CD4-positive, alpha-beta T cell (primary cell): ENCODE results near the gene SPOP. TPM values are rescaled to one million over a fixed set of nuclear protein-coding genes. Genes with fewer than 3 reads are reported as not detected.

Experiments
- ATAC-seq: fragments of 200-7000 bp; cut with Tn5 transposase; one replicate; pipeline ENCODE4 v1.10.0; 2022; ENCODE audit warnings: mild to moderate bottlenecking; ENCODE audit not compliant: poor library complexity
- CTCF ChIA-PET: fragments of 350-600 bp; sonication (Branson Sonifier 250); formaldehyde crosslinking; loops from one replicate; lab custom pipeline; 2021; ENCODE audit warnings: antibody characterized with exemption, inconsistent platforms; lab: Charles Lee
- POLR2A ChIA-PET: fragments of 350-600 bp; sonication (Branson Sonifier 250); formaldehyde crosslinking; loops from one replicate; lab custom pipeline; 2021; ENCODE audit warnings: antibody characterized with exemption, inconsistent platforms; lab: Charles Lee
- DNase-seq, 14 experiments: peaks; one replicate each; pipeline ENCODE4 v3.0.0-alpha.2; 2013 to 2020; ENCODE audit warnings: mixed read lengths in 2 of 14
- H3K27ac ChIP-seq, 2 donors: one replicate each; pipeline versions ENCODE4 v1.5.1 to v1.7.0; 2013; ENCODE audit warnings: low read length in 2 of 2, low read depth in 1 of 2, mild to moderate bottlenecking in 1 of 2
- H3K27me3 ChIP-seq, 2 experiments: 1 replicate in 1 of 2; 2 replicates in 1 of 2; pipeline versions ENCODE4 v1.6.1 to v1.7.0; 2013; ENCODE audit warnings: low read length in 2 of 2, control low read depth in 1 of 2, mild to moderate bottlenecking in 1 of 2, moderate library complexity in 1 of 2; ENCODE audit not compliant: insufficient read depth in 2 of 2, control insufficient read depth in 1 of 2
- H3K36me3 ChIP-seq: one replicate; pipeline ENCODE4 v1.6.1; 2013; ENCODE audit warnings: low read length, control low read depth; ENCODE audit not compliant: insufficient read depth
- H3K4me1 ChIP-seq: one replicate; pipeline ENCODE4 v1.6.1; 2013; ENCODE audit warnings: low read length, control low read depth; ENCODE audit not compliant: insufficient read depth
- H3K4me3 ChIP-seq: one replicate; pipeline ENCODE4 v1.5.1; 2013; ENCODE audit warnings: mild to moderate bottlenecking, low read length, moderate library complexity
- H3K9me3 ChIP-seq, 2 experiments: 1 replicate in 1 of 2; 2 replicates in 1 of 2; pipeline versions ENCODE4 v1.6.1 to v1.7.0; 2013; ENCODE audit warnings: low read length in 2 of 2, mild to moderate bottlenecking in 2 of 2, control low read depth in 1 of 2, moderate library complexity in 1 of 2; ENCODE audit not compliant: control insufficient read depth in 1 of 2, insufficient read depth in 1 of 2
- H3K27ac Mint-ChIP-seq: one replicate; pipeline ENCODE4 v1.8.0; 2020; ENCODE audit warnings: mixed read lengths
- H3K27me3 Mint-ChIP-seq: one replicate; pipeline ENCODE4 v1.8.0; 2021; ENCODE audit warnings: mixed read lengths
- H3K36me3 Mint-ChIP-seq: one replicate; pipeline ENCODE4 v1.8.0; 2021; ENCODE audit warnings: low read depth, mixed read lengths
- H3K4me1 Mint-ChIP-seq: one replicate; pipeline ENCODE4 v1.8.0; 2021; ENCODE audit warnings: low read depth, mixed read lengths
- H3K4me3 Mint-ChIP-seq: one replicate; pipeline ENCODE4 v1.8.0; 2020; ENCODE audit warnings: mild to moderate bottlenecking, mixed read lengths
- H3K9me3 Mint-ChIP-seq: one replicate; pipeline ENCODE4 v1.8.0; 2020; ENCODE audit warnings: mixed read lengths
- intact Hi-C, 2 experiments: fragments of 100-400 bp; cut with DNase I in 1 of 2; cut with micrococcal nuclease in 1 of 2; formaldehyde crosslinking; loops; one replicate each; pipeline versions ENCODE4 v1.15.1 to v1.9.0; 2023 to 2025; cut with DNase I, micrococcal nuclease
- total RNA-seq, 174 experiments: library from RNA in 2 of 174; stranded (reverse) in 2 of 174; gene quantifications; one replicate each; pipeline ENCODE4 v1.2.3 and lab custom pipeline; 2021 to 2026
- TF ChIP-seq, protein P1 (sequence below): fragments of 200-600 bp; IDR thresholded peaks from one replicate; pipeline ENCODE4 v1.8.0; 2022; ENCODE audit warnings: antibody characterized with exemption, mild to moderate bottlenecking

The SPOP gene
- total RNA-seq, 2 experiments from 2014 or later, result 38.7 to 41.5 TPM

DNA sequence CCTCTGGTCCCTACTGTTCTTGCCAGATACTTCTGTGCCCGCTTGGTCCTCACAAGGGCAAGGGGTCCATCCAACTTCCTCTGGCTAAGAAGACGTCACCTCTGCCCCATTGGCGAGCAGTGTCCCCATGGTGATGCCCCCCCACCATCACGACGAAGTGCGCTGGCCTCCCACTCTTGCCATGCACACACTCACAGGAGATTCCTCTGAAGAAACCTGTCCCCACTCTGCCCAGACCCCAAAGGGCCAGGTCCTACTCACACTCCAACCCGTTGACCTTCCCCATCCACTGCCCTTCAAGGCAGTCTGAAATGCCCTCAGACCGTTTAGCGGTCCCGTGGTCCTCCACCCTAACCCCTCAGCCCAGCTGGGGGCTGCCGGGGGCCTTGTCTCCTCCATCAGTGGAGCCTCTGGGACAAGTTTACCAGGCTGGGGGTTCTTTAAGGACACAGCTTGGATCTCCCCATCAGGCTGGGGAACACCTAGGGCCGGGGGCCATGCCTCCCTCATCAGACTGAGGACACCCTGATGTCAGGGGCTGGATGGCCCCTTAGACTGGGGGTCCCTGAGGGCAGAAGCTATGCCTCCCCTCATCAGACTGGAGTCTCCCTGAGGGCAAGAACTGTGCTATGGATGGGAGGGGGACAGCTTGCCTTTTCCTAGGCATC lies 95.7 kb downstream of the SPOP start:
- TF ChIP-seq, protein P1, sequence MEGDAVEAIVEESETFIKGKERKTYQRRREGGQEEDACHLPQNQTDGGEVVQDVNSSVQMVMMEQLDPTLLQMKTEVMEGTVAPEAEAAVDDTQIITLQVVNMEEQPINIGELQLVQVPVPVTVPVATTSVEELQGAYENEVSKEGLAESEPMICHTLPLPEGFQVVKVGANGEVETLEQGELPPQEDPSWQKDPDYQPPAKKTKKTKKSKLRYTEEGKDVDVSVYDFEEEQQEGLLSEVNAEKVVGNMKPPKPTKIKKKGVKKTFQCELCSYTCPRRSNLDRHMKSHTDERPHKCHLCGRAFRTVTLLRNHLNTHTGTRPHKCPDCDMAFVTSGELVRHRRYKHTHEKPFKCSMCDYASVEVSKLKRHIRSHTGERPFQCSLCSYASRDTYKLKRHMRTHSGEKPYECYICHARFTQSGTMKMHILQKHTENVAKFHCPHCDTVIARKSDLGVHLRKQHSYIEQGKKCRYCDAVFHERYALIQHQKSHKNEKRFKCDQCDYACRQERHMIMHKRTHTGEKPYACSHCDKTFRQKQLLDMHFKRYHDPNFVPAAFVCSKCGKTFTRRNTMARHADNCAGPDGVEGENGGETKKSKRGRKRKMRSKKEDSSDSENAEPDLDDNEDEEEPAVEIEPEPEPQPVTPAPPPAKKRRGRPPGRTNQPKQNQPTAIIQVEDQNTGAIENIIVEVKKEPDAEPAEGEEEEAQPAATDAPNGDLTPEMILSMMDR, result no peak
- Mint-ChIP-seq H3K27ac (no peak overlapping the region), H3K4me3 (no peak overlapping the region), H3K27me3 (peaks cover 18% of the 10 kb centered on the region), H3K9me3 (no peaks in the 10 kb centered on the region), H3K4me1 (no peaks in the 10 kb centered on the region), H3K36me3 (no peaks in the 10 kb centered on the region)
- Histone ChIP-seq H3K36me3 (no peaks in the 10 kb centered on the region), H3K4me1 (no peaks in the 10 kb centered on the region), H3K27ac (no peak overlapping the region), H3K27me3 (peaks cover 14 to 15% of the 10 kb centered on the region in 2 experiments), H3K9me3 (peaks cover 0 to 3% of the 10 kb centered on the region in 2 experiments), H3K4me3 (no peak overlapping the region)
- no peak for ATAC-seq
- DNase-seq, result no peak
- ChIA-PET CTCF (no interaction called here), POLR2A (no interaction called here)
- intact Hi-C loops, result no loop called here

DNA sequence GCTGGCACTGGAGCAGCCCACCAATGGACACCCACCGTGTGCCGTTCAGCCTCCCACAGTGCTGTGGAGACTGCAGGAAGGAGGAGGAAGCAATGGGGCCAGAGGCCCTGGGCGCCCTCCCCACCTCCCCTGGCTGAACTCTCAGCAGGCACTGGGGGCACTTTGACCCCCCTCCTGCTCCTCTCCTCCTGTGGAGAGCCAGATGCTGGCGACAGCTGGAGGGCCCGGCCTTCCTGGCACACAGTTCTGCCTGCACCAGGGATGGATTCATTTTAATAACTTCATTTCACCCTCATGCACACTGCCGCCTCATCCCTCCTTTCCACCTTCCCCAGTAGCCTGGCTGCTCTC lies 96.3 kb downstream of the SPOP start:
- no peaks in the 10 kb centered on the region for H3K9me3 Mint-ChIP-seq
- H3K36me3 Mint-ChIP-seq, result no peaks in the 10 kb centered on the region
- H3K27ac Mint-ChIP-seq, result no peak overlapping the region
- H3K4me3 Mint-ChIP-seq, result no peak overlapping the region
- no peaks in the 10 kb centered on the region for H3K36me3 ChIP-seq
- no peak for DNase-seq
- peaks cover 5% of the 10 kb centered on the region for H3K4me1 ChIP-seq
- ATAC-seq, result no peak
- no peak overlapping the region for H3K27ac ChIP-seq
- H3K27me3 ChIP-seq, result peaks cover 19 to 20% of the 10 kb centered on the region in 2 experiments
- TF ChIP-seq, protein P1, result no peak
- H3K4me1 Mint-ChIP-seq, result no peaks in the 10 kb centered on the region
- H3K4me3 ChIP-seq, result no peak overlapping the region
- peaks cover 0 to 7% of the 10 kb centered on the region in 2 experiments for H3K9me3 ChIP-seq
- intact Hi-C loops, result no loop called here
- CTCF ChIA-PET, result no interaction called here
- peaks cover 23% of the 10 kb centered on the region for H3K27me3 Mint-ChIP-seq
- POLR2A ChIA-PET, result no interaction called here

DNA sequence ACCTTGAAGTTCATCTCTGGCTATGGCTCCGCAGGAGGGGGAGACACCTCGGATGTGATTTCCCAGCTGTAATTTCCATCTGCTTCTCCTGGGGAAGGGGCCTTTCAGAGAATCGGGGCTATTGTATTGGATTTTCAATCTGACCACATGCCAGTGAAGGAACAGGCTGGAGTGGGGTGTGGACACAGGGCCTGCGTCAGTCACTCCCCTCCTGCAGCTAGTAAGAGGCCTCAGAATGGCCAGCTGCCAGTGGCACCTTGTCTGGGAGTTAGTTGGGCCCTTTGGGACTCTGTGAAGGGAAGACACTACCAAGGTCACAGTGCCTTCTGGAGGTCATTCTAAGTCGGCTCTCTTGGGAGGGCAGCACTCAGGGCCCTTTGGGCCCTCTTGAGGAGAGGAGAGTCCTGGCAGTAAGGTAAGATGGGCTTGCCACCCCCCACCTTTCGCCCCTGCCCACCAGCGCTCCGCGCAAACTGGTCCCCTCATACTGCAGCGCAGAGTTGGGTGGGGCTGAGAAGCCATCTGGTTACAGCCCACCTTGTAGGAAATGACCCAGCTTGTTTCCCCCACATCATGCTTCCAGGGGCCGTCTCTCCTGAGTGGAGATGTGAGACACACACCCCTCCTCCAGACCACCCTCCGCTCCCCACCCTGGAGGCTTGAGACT lies 96.8 kb downstream of the SPOP start:
- no peaks in the 10 kb centered on the region for H3K36me3 ChIP-seq
- peaks cover 25% of the 10 kb centered on the region for H3K27me3 Mint-ChIP-seq
- DNase-seq, result no peak
- no peak overlapping the region for H3K27ac ChIP-seq
- peaks cover 10% of the 10 kb centered on the region for H3K4me1 ChIP-seq
- H3K9me3 Mint-ChIP-seq, result no peaks in the 10 kb centered on the region
- peaks cover 1% of the 10 kb centered on the region for H3K4me1 Mint-ChIP-seq
- no peak overlapping the region for H3K27ac Mint-ChIP-seq
- TF ChIP-seq, protein P1, result no peak
- peaks cover 0 to 7% of the 10 kb centered on the region in 2 experiments for H3K9me3 ChIP-seq
- no peak overlapping the region for H3K4me3 Mint-ChIP-seq
- no peaks in the 10 kb centered on the region for H3K36me3 Mint-ChIP-seq
- ATAC-seq, result no peak
- peaks cover 24 to 25% of the 10 kb centered on the region in 2 experiments for H3K27me3 ChIP-seq
- H3K4me3 ChIP-seq, result no peak overlapping the region
- POLR2A ChIA-PET, result no interaction called here
- intact Hi-C loops, result no loop called here
- CTCF ChIA-PET, result no interaction called here
